HG03342 (cell line): Measurements from ENCODE around the gene CDYL.
"Not testable (repeated sequence)": the region's sequence is repeated elsewhere in the genome, so short reads cannot be mapped to it uniquely, and the experiment has no call there.

Source experiments
- ATAC-seq: cut with Tn5 transposase; IDR thresholded peaks from one replicate; pipeline ENCODE4 v1.9.1; 2021; ENCODE audit warnings: mild to moderate bottlenecking, moderate library complexity; ENCODE audit not compliant: unreplicated experiment

Gene CDYL

DNA sequence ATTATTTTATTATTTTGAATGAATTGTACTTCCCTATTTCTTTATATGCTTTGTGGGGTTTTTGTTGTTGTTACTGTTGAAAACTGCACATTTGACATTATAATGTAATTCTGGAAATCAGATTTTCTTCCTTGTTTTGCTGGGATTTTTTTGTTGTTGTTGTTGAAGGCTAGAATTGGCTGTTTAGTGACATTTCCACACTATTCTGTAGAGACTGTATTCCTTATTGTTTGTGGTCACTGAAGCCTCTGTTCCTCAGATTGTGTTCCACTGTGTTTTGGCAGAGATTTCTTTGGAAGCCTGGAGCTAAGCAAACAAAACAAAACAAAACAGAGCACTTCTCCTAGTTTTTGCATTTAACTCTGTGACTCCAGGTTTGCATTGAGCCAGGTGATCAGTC is 52.9 kb downstream of the CDYL start:
- ATAC-seq = no peak

DNA sequence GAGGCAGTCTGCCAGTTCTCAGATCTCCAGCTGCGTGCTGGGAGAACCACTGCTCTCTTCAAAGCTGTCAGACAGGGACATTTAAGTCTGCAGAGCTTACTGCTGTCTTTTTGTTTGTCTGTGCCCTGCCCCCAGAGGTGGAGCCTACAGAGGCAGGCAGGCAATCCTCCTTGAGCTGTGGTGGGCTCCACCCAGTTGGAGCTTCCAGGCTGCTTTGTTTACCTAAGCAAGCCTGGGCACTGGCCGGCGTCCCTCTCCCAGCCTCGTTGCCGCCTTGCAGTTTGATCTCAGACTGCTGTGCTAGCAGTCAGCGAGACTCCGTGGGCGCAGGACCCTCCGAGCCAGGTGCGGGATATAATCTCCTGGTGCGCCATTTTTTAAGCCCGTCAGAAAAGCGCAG is 59.3 kb downstream of the CDYL start:
- ATAC-seq = not testable (repeated sequence)

DNA sequence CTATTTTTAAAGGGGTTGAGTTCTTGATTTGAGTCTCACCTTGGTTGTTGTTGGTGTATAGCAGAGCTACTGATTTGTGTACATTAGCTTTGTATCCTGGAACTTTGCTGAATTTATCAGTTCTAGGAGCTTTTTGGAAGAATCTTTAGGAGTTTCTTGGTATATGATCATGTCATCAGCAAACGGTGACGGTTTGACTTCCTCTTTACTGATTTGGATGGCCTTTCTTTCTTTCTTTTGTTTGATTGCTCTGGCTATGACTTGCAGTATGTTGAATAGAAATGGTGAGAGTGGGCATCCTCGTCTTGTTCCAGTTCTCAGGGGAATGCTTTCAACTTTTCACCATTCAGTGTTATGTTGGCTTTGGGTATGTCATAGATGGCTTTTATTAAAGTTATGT is 64.0 kb downstream of the CDYL start:
- no peak for ATAC-seq

DNA sequence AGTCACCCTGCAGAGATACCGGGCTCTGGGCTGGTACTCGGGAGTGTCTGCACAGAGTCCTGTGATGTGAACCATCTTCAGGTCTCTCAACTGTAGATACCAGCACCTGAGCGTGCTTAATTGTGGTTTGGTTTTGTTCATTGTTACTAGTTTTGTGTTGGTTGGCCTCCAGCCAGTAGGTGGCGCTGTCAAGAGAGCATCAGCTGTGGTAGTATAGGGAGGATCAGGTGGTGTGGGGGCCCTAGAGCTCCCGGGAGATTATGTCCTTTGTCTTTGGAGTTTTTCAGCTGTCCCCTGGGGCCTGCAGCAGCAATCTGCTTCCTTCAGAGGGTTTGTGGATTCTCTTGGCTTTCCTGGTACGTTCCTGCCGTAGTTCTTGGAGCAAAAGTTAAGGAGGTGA is 67.9 kb downstream of the CDYL start:
- no peak for ATAC-seq

DNA sequence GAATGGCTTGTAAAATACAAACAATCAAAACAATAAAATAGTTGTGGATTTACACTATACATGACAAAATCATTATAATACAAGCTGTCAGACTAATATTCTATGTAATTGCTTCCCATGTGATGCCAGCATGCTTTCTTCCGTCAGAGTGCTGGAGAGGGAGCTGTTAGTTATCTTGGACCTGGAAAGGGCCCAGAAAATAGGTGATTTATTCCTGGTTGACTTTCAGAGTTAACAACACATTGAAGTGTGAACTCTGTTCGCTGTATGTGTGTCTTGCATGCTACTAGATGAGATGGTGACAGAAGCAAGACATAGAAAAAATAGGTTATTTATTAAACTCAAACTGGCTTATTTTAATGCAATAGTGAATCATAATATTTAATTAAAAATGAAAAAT is 70.2 kb downstream of the CDYL start:
- no peak for ATAC-seq

DNA sequence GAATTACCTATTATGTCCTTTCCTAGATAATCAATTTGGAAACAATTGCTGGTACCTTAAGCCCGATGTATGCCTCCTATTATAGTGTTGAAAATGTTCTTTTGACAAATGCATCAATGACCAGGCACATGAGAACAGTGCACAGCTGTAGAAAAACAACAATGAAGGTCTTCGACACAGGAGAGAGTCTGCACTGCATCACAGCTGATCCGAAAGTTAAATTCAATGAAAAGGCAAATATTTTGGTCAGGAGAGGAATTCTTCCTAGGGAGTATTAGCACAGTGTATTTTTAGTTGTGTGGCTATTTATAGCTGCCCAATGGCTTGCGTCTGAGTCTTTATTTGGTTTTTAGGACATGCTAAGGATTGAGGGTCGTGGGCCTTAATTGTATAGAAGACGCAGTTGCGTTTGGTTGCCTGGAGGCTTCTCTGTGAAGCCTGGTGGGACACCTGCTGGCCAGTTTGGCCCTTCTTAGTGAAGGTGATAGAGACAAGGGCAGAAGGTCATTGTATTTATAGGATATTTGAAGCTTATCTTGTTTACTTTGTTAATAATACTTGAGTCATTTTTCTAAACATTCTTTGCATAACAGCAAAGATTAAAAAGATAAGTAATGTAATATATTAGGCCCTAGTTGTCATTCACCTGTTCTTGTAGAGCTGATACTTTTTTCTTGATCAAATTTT is 72.3 kb downstream of the CDYL start:
- ATAC-seq = no peak

DNA sequence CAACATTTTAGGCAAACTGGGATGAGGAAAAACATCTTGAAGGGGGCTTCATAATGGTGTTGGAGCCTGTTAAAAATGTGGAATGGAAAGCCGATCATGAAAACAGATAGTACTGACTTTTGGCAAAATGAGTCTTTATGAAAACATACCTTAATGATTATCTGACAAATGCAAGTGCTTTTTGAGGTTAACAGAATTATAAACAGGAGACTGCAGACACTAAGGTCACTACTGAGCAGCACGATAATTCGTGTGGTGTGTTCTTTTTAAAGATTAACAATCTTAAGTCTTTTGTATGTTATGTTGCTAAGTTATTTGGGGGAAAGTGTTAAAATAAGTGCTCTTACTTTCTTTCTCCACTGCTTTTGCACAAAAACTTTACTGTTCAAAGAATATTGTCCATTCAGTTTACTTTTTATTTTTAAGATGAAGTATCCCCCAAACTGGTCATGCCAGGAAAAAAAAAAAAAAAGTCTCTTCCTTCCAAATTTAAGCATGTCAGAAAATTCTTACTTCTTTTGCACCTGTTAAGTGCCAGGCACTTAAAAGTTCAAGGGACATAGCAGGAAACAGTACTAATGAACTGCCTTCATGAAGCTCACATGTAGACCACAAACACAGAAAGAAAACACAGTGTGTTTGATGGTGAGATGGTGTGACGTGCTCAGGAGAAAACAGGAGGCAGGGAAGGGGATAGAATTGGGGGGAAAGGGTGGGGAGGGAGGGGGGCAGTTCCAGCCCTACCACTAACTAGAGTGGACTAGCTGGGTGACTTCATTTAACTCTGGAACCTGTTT is 73.2 kb downstream of the CDYL start:
- no peak for ATAC-seq

DNA sequence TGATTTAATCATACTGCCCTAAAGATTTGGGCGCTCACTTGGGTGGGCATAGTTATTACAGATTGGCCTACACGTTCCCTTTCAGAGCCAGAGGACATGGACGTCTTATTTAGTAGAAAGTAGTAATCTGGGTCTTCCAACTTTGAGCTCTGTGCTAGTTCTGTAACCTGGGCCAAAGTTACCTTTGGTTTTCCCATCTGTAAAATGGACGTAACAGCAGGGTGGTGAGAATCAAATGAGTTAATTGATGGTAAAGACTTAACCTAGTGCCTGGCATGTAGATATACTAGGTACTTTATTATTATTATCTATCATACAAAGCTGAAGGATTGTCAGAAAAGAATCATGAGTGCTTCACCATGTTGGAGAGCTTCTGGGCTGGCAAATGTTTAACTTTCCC is 74.8 kb downstream of the CDYL start:
- no peak for ATAC-seq

DNA sequence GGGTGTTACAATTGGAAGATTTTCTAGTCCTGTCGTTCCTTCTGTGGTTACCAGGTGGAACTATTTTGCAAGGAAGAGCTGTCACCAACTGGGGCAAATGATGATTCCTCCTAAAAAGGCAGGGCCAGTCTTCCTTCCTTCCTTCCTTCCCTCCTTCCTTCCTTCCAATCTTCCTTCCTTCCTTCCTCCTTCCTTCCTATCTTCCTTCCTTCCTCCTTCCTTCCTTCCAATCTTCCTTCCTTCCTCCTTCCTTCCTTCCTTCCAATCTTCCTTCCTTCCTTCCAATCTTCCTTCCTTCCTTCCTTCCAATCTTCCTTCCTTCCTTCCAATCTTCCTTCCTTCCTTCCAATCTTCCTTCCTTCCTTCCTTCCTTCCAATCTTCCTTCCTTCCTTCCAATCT is 76.0 kb downstream of the CDYL start:
- ATAC-seq = not testable (repeated sequence)

DNA sequence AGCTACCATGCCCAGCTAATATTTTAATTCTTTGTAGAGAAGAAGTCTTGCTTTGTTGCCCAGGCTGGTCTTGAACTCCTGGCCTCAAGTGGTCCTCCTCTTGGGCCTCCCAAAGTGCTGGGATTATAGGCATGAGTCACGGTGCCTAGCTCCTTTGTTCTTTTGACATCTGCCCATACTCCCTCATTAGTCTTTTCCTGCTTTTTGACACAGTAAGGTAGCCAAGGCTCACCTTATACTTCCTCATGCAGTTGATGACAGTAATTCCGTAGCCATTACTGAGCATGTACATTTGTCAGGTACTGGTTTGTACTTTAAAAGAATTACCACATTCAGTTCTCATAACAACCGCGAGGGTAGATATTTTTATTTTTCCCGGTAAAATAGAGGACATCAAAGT is 76.7 kb downstream of the CDYL start:
- no peak for ATAC-seq

DNA sequence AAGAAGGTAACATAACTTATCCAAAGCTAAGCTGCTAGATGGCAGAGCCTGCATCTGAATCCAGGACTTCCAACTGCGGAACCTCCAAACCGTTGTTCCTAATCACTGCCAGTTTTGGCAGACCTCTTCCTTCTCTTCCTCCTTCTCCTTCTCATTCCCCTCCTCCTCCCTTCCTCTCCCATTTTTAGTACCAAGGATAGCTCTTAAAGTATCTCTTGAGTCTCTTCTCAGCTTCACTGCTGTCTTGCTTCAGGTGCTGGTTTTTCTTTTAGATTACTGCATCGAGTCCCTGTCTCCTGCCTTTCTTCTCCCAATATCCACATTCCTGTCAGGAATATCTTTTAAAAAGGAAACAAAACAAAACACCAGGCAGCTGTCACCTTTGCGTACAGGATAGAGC is 77.1 kb downstream of the CDYL start:
- no peak for ATAC-seq

DNA sequence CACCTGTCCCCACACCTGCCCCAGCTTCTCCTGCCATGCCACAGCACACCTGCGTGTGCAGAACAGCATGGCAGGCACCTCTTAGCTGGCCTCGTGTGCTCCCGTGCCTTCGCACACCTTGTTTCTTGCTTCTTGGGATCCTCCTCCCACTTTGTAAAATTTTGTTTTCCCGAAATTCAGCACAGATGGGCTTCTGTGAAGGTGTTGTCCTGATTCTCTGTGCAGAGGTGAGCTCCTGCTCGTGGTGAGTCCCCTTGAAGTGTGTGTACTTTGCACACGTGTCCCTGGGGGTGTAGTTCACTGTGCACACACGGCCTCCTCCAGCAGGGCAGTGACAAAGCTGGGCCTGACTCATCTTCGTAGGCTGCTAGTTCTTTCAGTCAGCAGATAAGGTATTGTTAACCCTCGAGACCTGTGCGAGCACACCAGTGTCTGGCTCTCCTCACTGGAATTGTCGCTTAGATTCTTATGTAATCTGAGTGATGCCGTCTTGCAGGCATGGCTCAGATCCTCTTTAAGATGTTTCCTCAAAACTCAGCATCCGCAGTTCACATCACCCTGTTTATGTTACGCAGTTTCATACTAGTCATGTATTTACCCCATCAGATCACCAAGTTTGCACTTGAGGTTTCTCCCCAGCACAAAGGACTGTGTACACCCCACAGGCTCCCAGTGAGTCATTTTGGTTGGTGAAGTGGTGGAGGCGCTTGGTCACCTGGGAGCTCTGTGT is 77.7 kb downstream of the CDYL start:
- no peak for ATAC-seq

DNA sequence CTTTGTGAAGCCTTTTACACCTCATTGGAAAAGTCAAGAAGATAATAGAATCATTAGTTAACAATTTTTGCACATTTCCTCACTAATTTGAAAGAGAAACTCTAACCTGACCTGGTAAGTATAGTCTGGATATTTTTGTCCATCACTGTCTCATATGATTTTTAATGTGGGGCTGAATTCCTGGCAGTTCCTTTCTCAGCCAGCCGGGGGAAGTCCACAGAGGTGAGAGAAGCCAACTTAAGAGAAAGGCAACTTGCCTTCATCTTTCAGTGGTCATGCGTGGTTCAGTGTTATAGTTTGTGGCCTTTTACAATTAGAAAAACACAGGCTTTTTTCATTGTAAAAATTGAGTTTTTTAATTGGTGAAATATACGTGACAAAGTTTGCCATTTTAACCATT is 80.6 kb downstream of the CDYL start:
- no peak for ATAC-seq

DNA sequence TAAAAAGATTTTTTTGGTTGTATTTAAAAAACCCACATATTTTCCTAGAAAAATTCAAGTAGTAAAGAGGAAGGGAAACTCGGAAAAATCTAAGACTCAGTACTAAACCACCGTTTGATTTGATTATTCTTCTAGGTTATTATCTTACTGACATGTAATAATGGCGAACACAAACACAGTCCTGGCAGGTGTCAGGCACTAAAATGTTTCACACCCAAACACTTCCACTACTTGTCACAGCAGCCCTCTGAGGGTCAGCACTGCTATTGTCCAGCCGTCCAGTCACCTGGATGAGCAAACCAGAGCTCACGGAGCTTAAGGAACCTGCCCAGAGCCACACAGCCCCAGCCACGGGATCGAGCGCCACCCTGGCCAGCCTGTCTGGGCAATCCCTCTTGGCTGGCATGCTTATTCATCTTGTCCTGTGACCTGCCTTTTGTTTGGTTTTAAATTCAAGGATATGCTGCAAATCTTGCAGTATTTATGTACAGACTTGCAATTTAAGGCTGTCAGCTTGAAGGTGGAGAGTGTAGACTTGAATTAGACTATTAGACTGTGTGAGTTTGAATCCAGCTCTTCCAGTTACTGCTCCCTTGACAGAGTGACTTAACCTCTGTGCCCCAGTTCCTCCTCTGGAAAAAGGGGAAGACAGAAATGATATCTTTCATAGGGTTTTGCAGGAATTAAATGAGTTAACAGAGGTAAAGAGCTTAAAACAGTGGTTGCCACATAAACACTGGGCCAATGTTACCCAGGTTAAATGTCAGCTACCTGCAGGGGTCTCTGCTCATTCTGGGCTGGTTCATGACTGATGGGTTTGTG is 82.2 kb downstream of the CDYL start:
- ATAC-seq = no peak

DNA sequence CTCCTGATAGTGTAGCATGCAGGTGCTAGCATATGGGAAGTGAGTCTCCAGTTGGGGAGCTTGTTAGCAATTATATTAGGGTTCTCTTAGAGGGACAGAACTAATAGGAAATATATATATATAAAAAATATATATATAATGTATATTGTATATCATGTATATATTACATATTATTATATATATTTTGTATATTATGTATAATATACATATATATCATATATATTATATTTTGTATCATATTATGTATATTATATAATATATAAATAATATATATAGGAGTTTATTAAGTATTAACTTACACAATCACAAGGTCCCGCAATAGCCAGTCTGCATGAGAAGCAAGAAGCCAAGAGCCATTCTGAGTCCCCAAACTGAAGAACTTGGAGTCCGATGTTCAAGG is 84.2 kb downstream of the CDYL start:
- no peak for ATAC-seq

DNA sequence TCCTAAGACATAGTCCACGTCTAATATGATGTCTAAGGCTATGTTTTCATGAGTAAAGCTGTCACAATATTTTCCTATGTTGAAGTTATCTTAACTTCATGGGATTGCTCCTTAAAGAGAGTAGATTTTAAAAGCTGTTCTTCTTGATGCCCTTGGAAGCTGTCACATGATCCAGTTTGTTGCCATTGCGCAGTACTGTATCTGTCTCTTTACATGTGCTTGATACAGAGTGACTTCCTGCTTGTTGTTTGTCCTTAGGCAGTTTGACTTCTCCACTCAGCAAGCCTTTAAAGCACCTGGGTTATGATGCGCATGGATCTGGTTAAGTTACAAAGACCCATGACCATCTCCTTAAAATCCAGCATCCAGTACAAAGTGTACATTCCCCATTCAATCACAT is 85.4 kb downstream of the CDYL start:
- no peak for ATAC-seq

DNA sequence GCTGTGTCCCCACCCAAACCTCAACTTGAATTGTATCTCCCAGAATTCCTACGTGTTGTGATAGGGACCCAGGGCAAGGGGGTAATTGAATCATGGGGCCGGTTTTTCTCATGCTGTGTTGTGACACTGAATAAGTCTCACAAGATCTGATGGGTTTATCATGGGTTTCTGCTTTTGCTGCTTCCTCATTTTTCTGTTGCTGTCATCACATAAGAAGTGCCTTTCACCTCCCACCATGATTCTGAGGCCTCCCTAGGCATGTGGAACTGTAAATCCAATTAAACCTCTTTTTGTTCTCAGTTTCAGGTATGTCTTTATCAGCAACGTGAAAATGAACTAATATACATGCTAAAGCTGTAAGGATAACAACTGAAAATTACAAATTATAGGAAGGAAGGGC is 88.3 kb downstream of the CDYL start:
- no peak for ATAC-seq

DNA sequence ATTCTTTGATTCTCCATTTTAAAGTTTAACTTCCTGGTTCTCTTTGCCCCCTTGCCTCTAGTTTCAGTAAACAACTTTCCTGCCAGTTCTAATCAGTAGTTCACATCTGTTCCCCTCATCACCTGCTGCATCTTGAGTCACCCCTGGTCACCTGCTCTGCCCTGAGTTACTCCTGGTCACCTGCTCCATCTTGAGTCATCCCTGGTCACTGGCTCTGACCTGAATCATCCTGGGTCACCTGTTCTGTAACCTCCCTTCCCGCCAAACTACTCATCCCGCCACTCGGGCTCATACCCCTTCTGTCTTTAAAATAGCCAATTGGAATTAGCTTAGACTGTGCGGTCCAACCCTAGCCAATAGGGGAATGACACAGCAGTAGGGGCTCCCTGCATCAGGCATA is 88.8 kb downstream of the CDYL start:
- not testable (repeated sequence) for ATAC-seq

DNA sequence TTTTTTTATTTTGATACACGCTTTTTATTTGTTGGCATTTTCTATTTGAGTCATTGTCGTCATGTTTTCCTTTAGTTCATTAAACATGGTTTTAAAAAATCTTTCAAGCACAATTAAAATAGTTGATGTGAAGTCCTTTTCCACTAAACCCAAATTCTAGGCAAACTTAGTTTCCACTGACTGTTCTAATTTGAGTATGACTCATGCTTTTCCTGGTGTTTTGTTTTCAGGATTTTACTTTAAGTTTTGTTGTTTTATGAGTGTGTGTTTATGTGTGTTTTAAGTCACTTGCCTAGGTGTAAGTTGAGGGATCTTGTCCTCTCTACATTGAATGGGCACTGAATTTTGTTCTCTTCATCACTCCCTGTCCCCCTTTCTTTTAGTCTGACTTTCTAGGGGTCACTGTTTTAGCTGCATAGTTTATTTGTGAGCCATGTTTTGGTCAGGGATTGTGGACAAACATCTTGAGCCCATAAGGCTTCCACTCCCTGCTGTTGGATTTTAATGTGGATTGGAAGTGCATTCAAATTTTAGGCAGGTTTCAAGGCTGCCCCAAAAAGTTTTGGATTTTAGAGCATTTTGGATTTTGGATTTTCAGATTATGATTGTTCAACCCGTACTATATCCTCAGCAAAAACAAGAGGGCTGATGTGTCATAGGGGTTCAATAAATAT is 94.8 kb downstream of the CDYL start:
- ATAC-seq = no peak

DNA sequence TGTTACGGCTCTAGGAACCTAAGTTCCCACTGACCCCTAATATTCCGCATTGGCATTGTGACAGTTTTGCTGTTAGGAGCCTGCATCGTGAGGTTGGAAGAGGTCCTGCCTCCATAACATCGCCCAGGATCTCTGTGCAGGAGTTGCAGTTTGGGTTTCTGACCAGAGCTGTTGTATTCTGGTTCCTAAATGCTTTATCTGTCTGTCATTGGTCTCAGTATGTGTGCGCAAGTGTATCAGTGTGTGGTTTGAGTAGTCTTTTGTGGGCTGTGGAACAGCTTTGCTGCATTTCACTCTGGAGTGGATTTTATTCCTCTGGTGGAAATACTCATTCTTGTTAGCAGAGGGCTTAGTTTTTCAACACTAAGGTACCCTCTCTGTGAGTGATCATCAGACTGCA is 95.6 kb downstream of the CDYL start:
- ATAC-seq = no peak

DNA sequence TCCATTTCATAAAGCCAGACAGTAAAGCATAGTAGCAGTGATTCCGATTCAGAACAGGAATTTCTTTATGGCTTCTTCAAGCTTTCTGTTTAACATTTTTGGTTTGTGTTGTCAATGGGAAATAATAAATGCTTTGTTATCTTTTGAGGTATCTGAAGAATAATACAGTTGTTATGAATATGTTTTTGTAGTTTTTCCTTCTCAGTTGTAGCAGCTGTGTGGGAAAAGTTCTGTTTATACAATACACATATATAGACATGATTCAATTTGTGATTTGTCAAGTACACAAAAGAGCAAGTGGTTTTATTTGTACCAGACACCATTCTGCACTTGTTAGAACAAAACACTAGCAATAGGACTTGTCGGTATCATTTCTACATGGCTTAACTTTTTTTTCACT is 96.6 kb downstream of the CDYL start:
- no peak for ATAC-seq
